GM19467 (cell line): ENCODE measurements around the gene MSH3.
"Not testable (repeated sequence)": the region's sequence is repeated elsewhere in the genome, so short reads cannot be mapped to it uniquely, and the experiment has no call there.

Source experiments
- ATAC-seq: cut with Tn5 transposase; IDR thresholded peaks from one replicate; pipeline ENCODE4 v1.9.1; 2021; ENCODE audit warnings: mild to moderate bottlenecking, moderate library complexity; ENCODE audit not compliant: unreplicated experiment

The MSH3 gene

GRCh38 chr5:80841026-80841797, 186.8 kb downstream of the MSH3 start:
- not testable (repeated sequence) for ATAC-seq

GRCh38 chr5:80846422-80846821, 192.0 kb downstream of the MSH3 start:
- not testable (repeated sequence) for ATAC-seq

- not testable (repeated sequence) for ATAC-seq
These were observed 195.7 kb downstream of the MSH3 start for GRCh38 chr5:80850168-80850567.

- no peak for ATAC-seq
These were observed 198.1 kb downstream of the MSH3 start for GRCh38 chr5:80852331-80853245.

GRCh38 chr5:80853413-80853812, 199.0 kb downstream of the MSH3 start:
- ATAC-seq: no peak

GRCh38 chr5:80854583-80854982, 200.1 kb downstream of the MSH3 start:
- no peak for ATAC-seq

GRCh38 chr5:80860924-80861613, 206.6 kb downstream of the MSH3 start:
- no peak for ATAC-seq

- ATAC-seq: no peak
These were observed 209.3 kb downstream of the MSH3 start for GRCh38 chr5:80863708-80864107.

- no peak for ATAC-seq
These were observed 209.7 kb downstream of the MSH3 start for GRCh38 chr5:80864109-80864508.

- no peak for ATAC-seq
These were observed 210.4 kb downstream of the MSH3 start for GRCh38 chr5:80864706-80865435.

GRCh38 chr5:80865551-80865950, 211.1 kb downstream of the MSH3 start:
- ATAC-seq: no peak

- ATAC-seq: no peak
These were observed 211.9 kb downstream of the MSH3 start for GRCh38 chr5:80866371-80866770.

- no peak for ATAC-seq
These were observed 212.8 kb downstream of the MSH3 start for GRCh38 chr5:80867233-80867632.

GRCh38 chr5:80870442-80870841, 216.0 kb downstream of the MSH3 start:
- no peak for ATAC-seq

GRCh38 chr5:80871541-80871961, 217.1 kb downstream of the MSH3 start:
- ATAC-seq: no peak

GRCh38 chr5:80874162-80874561, 219.7 kb downstream of the MSH3 start:
- ATAC-seq: no peak

- ATAC-seq: no peak
These were observed 223.1 kb downstream of the MSH3 start for GRCh38 chr5:80877592-80877991.

- ATAC-seq: no peak
These were observed 227.3 kb downstream of the MSH3 start for GRCh38 chr5:80881726-80882125.

- ATAC-seq: not testable (repeated sequence)
These were observed 228.9 kb downstream of the MSH3 start for GRCh38 chr5:80883390-80883789.

- no peak for ATAC-seq
These were observed 229.8 kb downstream of the MSH3 start for GRCh38 chr5:80884086-80884813.
